Right renal pelvis (tissue), 4 donors: ENCODE data around the gene HECW1. TPM values are rescaled to one million over a fixed set of nuclear protein-coding genes. Genes with fewer than 3 reads are reported as not detected.

Source experiments
- DNase-seq, 4 donors: peaks; one replicate each; pipeline ENCODE4 v3.0.0-alpha.2; 2013; ENCODE audit warnings: low read depth in 4 of 4, low spot score in 3 of 4, missing footprints in 1 of 4
- polyA plus RNA-seq, 4 donors: library from polyadenylated mRNA; unstranded; fragments of 120-200 nt; gene quantifications; one replicate each; pipeline ENCODE4 v1.2.1, GENCODE V29; 2013; ENCODE audit not compliant: insufficient read length in 4 of 4

Gene HECW1
- polyA plus RNA-seq, 4 donors, result 5.1 to 7.2 (median 6.9) TPM

- no peak for DNase-seq
Measured at GRCh38 chr7:43458330-43459018, 346.0 kb downstream of the HECW1 start.

- no peak for DNase-seq
Measured at GRCh38 chr7:43459019-43459337, 346.5 kb downstream of the HECW1 start.

- no peak for DNase-seq
Measured at GRCh38 chr7:43460733-43461348, 348.4 kb downstream of the HECW1 start.

DNA sequence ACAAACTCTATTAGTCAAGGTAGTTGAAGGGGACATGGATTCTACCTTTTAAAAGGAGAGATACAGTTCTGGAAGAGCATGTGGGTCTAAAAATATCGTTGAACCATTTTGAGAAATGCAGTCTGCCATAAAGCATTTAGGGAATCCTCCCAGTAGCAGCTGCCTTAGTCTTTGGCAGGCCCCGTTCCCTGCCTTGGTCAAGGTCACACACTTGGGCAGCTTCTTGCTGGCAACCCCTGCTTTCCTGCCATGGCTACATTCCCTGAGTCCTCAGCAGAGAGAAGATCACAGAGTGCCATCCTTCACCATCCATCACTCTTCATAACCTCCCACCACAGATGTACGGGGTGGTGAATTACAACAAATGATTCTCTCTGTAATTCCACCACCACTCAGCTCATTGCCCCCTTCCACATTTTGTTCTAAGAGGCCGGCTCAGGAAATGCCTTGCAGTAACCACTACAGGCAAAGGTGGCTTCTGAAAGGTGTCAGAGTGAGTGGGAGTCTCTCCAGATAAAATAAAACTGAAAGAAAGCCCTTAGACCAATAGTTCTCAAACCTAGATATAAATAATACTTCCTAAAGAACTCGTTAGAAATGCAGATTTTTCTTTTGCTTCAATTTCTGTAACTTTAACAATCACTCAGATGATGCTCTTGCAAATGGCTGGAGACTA lies 349.0 kb downstream of the HECW1 start:
- no peak for DNase-seq

DNA sequence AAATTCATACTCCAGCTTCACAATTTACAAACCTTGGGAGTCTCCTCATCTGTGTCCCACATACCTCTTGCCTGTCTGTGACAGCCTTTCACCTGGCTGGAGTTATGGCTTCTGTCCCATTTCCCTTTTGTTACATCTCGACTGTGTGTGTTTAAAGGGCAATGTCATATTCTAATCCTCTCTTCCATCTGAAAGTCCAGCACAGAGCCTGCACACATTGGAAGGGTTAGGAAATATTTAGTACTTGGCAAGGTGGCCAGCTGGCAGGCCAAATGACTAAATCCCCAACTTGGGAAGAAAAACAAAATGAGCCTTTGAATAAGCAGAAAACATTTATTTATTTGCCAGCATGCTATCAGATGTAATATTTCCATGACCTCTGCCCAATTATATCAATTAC lies 350.4 kb downstream of the HECW1 start:
- DNase-seq, result no peak

DNA sequence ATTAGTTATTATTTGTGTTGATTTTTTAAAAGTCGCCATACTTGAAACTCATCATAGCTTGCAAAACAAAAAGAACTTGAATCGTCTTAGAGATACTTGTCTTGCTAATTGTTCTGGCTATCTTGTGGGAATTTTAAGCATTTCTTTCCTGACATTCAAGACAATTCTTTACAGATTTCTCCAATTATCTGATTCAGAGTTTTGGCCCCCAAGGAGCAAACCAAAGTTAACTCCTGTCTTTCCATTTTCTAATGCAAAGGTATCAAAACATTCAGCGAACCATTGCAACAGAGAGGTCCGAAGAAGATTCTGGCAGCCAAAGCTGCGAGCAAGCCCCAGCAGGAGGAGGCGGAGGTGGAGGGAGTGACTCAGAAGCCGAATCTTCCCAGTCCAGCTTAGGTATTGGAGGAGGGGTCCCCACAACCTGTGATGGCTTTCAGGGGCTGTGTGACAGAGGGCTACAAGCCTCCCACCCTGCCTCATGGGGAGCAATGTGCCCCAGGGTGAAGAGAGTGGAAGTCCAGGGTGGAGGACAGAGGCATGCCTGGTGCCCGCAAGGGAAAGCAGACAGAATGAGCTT lies 351.0 kb downstream of the HECW1 start:
- DNase-seq, result no peak

- DNase-seq, result no peak
Measured at GRCh38 chr7:43465581-43466554, 353.4 kb downstream of the HECW1 start.

DNA sequence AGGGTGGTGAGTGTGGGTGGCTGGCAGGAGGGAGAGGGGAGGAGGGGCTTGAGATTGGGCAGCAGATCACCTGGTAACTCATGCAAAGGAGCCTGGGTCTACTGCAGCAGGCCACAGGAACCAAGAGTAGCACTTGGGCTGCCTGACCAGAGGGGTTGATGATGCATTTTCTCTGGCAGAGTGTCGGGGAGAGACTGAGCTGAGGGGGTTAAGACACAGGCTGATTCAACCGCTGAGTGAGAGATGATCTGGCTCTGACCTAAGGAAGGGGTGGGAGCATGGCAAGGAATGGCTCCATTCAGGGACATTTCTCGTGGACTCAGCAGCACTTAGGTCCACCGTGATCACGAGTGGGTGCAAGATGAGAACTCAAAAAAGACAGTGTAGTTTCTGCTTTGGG lies 355.0 kb downstream of the HECW1 start:
- no peak for DNase-seq

DNA sequence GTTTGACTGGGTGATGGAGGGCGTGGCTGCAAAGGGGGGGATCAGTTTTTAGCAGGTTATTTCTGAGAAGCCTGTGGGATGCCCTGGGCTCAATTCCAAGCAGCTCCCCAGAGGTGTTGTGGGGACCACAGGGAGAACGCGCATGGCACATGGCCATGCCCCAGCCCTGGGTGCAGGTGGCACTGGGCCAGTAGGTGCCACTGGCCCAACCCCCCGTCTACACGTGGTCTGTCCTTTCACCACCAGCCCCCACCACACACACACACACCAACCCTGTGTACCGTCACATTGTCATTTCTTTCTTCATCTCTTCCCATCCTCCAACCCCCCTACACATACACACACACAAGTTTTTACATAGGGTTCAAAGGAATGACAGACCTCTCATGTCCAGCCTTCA lies 355.4 kb downstream of the HECW1 start:
- DNase-seq, result no peak

- DNase-seq, result no peak
Measured at GRCh38 chr7:43469051-43469450, 356.6 kb downstream of the HECW1 start.

- no peak for DNase-seq
Measured at GRCh38 chr7:43470110-43470509, 357.7 kb downstream of the HECW1 start.

GRCh38 chr7:43475983-43476382 lies 363.5 kb downstream of the HECW1 start:
- no peak for DNase-seq

GRCh38 chr7:43476896-43477295 lies 364.4 kb downstream of the HECW1 start:
- no peak for DNase-seq

- DNase-seq, result no peak
Measured at GRCh38 chr7:43479042-43479441, 366.6 kb downstream of the HECW1 start.

- no peak for DNase-seq
Measured at GRCh38 chr7:43479543-43479942, 367.1 kb downstream of the HECW1 start.

DNA sequence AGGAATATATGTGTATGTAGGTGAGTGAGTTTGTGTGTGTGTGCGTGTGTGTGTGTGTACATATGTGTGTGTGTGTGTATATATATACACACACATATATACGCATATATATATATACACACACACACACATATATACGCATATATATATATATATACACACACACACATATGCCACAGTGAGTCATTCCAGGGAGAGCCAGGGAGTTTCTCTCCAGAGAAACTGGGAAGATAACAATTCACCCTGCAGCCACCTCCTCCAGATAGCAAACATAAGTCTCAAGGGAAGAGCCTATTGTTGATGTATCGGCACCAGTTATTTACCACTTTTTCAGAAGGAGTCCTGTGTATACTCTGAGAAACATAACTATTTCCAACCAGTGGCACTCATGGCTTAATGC lies 368.1 kb downstream of the HECW1 start:
- no peak for DNase-seq

GRCh38 chr7:43481902-43482678 lies 369.6 kb downstream of the HECW1 start:
- DNase-seq, result no peak

GRCh38 chr7:43482679-43483252 lies 370.3 kb downstream of the HECW1 start:
- no peak for DNase-seq

- no peak for DNase-seq
Measured at GRCh38 chr7:43484678-43485395, 372.4 kb downstream of the HECW1 start.
